Tibial artery (tissue), 4 donors: ENCODE results near the gene PRR7.

ENCODE experiments used
- DNase-seq, 2 donors: peaks; one replicate each; pipeline ENCODE4 v3.0.0-alpha.2; 2019
- H3K27ac ChIP-seq, 2 donors: fragments of 200-600 bp; sonication (generic) in 1 of 2; 1 replicate in 1 of 2; 2 replicates in 1 of 2; pipeline ENCODE4 v1.5.1; 2018 to 2019; ENCODE audit warnings: mild to moderate bottlenecking in 1 of 2
- H3K27me3 ChIP-seq, 2 donors: fragments of 200-600 bp; sonication (generic) in 1 of 2; one replicate each; pipeline versions ENCODE4 v1.5.1 to v1.6.0; 2016 to 2019
- H3K36me3 ChIP-seq, 3 donors: fragments of 200-600 bp; sonication (generic) in 2 of 3; one replicate each; pipeline ENCODE4 v1.5.1; 2016 to 2019; ENCODE audit warnings: mild to moderate bottlenecking in 2 of 3
- H3K4me1 ChIP-seq, 4 donors: fragments of 200-600 bp; sonication (generic) in 2 of 4; 1 replicate in 3 of 4; 2 replicates in 1 of 4; pipeline ENCODE4 v1.5.1; 2016 to 2019
- H3K4me3 ChIP-seq, 2 donors: fragments of 200-600 bp; sonication (generic) in 1 of 2; 1 replicate in 1 of 2; 2 replicates in 1 of 2; pipeline ENCODE4 v1.5.1; 2018 to 2019; ENCODE audit warnings: mild to moderate bottlenecking in 2 of 2
- H3K9me3 ChIP-seq, 3 donors: fragments of 200-600 bp; sonication (generic) in 1 of 3; one replicate each; pipeline ENCODE4 v1.5.1; 2016 to 2019
- intact Hi-C: fragments of 100-400 bp; cut with DNase I; formaldehyde crosslinking; loops from one replicate; pipeline ENCODE4 v1.15.0; 2023; ENCODE audit warnings: low total_unique reads
- TF ChIP-seq, protein P1 (sequence below), 2 experiments: fragments of 200-600 bp in 1 of 2; fragments of 450-650 bp in 1 of 2; IDR thresholded peaks; one replicate each; pipeline ENCODE4 v1.5.1; 2017 to 2019; ENCODE audit warnings: antibody characterized with exemption in 2 of 2, mild to moderate bottlenecking in 1 of 2, moderate library complexity in 1 of 2

Gene PRR7

DNA sequence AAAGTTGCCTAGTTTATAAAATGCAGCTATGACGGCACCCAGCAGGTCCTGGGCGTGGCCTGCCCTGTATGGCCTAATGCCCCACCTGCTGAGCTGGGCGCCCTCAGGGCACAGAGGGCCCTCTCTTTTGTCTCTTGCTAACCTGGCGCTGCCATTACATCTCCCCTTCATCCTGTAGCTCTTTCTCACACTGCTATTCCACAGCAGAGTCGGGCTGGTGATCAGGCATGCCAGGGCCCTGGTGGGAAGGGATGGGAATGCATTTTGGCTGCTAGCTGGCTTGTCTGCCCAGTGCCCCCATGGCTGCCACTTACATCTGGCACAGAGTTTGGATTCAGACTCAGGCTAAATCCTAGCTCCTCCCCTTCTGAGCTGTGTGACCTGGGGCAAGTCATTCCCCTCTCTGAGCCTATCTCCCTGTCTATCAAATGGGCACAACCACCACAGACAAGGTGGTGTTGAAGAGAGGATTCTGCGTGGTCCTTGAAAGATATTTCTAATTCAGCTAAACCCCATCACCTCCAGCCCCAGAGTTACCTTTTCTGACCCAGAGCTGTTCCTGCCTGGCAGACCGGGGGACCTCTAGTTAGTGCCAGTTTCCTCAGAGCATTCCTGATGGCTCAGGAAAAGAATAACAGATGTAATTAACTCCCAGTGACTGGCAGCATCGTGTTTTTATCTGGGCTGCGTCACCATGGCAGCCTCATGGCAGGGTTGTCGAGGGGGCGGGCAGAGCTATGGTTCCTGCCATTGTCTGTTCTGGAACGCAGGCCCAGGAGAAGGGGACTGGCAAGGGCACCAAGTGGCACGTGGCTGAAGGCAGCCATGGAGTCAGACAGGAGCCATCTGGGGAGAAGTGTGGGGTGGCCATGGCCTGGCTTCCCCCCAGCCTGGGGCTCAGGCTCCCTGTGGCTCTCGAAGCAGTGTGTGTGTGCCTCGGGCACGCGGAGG, 6.3 kb downstream of the PRR7 start:
- Histone ChIP-seq H3K27me3 (peaks cover 0 to 43% of the 10 kb centered on the region in 2 donors), H3K4me1 (peaks cover 0 to 48% (median 37%) of the 10 kb centered on the region in 4 donors), H3K4me3 (no peak overlapping the region), H3K36me3 (peaks cover 0 to 3% (median 2%) of the 10 kb centered on the region in 3 donors), H3K9me3 (no peaks in the 10 kb centered on the region), H3K27ac (no peak overlapping the region)
- no peak for DNase-seq
- TF ChIP-seq, protein P1, sequence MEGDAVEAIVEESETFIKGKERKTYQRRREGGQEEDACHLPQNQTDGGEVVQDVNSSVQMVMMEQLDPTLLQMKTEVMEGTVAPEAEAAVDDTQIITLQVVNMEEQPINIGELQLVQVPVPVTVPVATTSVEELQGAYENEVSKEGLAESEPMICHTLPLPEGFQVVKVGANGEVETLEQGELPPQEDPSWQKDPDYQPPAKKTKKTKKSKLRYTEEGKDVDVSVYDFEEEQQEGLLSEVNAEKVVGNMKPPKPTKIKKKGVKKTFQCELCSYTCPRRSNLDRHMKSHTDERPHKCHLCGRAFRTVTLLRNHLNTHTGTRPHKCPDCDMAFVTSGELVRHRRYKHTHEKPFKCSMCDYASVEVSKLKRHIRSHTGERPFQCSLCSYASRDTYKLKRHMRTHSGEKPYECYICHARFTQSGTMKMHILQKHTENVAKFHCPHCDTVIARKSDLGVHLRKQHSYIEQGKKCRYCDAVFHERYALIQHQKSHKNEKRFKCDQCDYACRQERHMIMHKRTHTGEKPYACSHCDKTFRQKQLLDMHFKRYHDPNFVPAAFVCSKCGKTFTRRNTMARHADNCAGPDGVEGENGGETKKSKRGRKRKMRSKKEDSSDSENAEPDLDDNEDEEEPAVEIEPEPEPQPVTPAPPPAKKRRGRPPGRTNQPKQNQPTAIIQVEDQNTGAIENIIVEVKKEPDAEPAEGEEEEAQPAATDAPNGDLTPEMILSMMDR (IDR thresholded peaks at IDR 0.05): no peak
- intact Hi-C loops: loop anchor here (2.0 kb wide), 1 partner anchor 62 kb away; no protein-coding TSS in a partner anchor

DNA sequence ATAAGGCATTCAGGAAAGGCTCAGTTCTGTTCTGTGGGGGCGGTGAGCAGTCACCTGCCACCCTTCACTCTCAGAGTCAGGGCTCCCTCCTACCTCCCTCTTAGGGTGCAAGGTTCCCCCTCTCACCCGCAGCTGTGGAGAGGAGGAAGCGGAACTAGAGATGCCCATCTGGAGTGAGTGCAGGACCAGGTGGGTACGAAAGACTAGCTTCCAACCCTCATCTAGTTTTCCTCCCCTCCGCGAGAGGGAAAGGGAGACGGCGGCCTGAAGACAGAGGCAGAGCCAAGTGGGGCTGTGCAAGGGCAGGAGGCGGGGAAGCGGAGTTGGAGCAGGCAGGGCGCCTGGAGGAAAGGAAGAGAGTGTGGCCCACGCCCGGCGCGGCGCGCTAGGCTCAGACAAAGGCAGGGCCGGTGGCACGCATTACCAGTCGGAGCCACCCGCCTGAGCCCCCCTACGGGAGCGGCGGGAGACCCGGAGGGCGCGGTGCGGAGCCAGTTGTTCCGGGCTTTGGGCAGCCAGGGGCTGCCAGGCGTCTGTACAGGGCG, 7.3 kb downstream of the PRR7 start:
- DNase-seq: no peak
- peaks cover 0 to 38% of the 10 kb centered on the region in 2 donors for H3K27me3 ChIP-seq
- no peaks in the 10 kb centered on the region for H3K9me3 ChIP-seq
- peak overlapping the region; percentile 56 to 62 for H3K4me3 ChIP-seq
- peaks cover 0 to 45% (median 31%) of the 10 kb centered on the region in 4 donors for H3K4me1 ChIP-seq
- intact Hi-C loops: loop anchor here (2.0 kb wide), 3 partner anchors 45 to 63 kb away; no protein-coding TSS in a partner anchor
- TF ChIP-seq, protein P1 (IDR thresholded peaks at IDR 0.05): no peak
- peaks cover 0 to 12% (median 11%) of the 10 kb centered on the region in 3 donors for H3K36me3 ChIP-seq
- peak overlapping the region; percentile 27 to 49 for H3K27ac ChIP-seq

GRCh38 chr5:177454397-177455035, 7.9 kb downstream of the PRR7 start:
- intact Hi-C loops: loop anchor here (2.0 kb wide), 2 partner anchors 44 to 50 kb away; no protein-coding TSS in a partner anchor
- Histone ChIP-seq H3K27ac (peak overlapping the region; percentile 62 to 79), H3K27me3 (peaks cover 0 to 32% of the 10 kb centered on the region in 2 donors), H3K36me3 (peaks cover 0 to 18% (median 17%) of the 10 kb centered on the region in 3 donors), H3K4me3 (peak overlapping the region; percentile 56 to 62), H3K4me1 (peaks cover 0 to 45% (median 31%) of the 10 kb centered on the region in 4 donors), H3K9me3 (no peaks in the 10 kb centered on the region)
- peak; percentile 86 to 94 for DNase-seq
- TF ChIP-seq, protein P1 (IDR thresholded peaks at IDR 0.05): peak; percentile 94 to 97

- peaks cover 0 to 45% (median 31%) of the 10 kb centered on the region in 4 donors for H3K4me1 ChIP-seq
- DNase-seq: peak; percentile 65 to 88
- intact Hi-C loops: loop anchor here (2.0 kb wide), 2 partner anchors 44 to 50 kb away; no protein-coding TSS in a partner anchor
Observed at GRCh38 chr5:177455036-177455660, 8.5 kb downstream of the PRR7 start.

More at GRCh38 chr5:177455036-177455660, 8.5 kb downstream of the PRR7 start:
- Histone ChIP-seq H3K27me3 (peaks cover 0 to 26% of the 10 kb centered on the region in 2 donors), H3K27ac (peak overlapping the region; percentile 62 to 79), H3K4me3 (peak overlapping the region; percentile 56 to 62), H3K9me3 (no peaks in the 10 kb centered on the region), H3K36me3 (peaks cover 0 to 24% (median 23%) of the 10 kb centered on the region in 3 donors)
- TF ChIP-seq, protein P1 (IDR thresholded peaks at IDR 0.05): peak; percentile 60 to 75
